ENCODE measurements around the gene GNAS-AS1. TPM values are rescaled to one million over a fixed set of nuclear protein-coding genes. Genes with fewer than 3 reads are reported as not detected.

GNAS-AS1 gene
- total and polyA plus RNA-seq, 2 of the 8 experiments (the other 6 are each of a cell fraction or from before 2014, with no cell fraction given), result 4.7 to 13.7 TPM

DNA sequence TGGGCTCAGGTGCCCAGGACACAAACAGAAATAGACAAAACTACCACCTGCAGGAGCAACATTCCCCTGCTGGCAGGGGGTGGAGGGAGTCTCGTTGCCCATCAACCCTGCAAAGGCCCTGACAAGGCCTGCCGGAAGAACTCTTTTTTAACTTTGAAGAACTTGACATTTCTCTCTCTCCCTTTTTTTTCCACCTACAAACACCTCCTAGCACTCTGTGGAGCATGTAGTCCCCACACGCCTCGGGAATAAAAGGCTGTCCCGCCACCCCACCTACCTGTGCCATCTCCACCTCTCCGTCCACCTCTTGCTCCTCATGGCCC, 54.8 kb downstream of the GNAS-AS1 start:
- Histone ChIP-seq H3K36me3 (ENCODE audit: control insufficient read depth in 2 of 4, insufficient read depth in 4 of 4, low read length in 3 of 4) (no peaks in the 10 kb centered on the region), H3K4ac (replicated peaks; ENCODE audit: insufficient read length, low read depth, low read length) (no peak overlapping the region), H3K9me3 (ENCODE audit: insufficient read depth in 2 of 2, low read depth in 1 of 2, low read length in 1 of 2) (no peaks in the 10 kb centered on the region), H3K4me2 (ENCODE audit: insufficient read depth in 1 of 2, low read depth in 2 of 2, low read length in 2 of 2) (no peak overlapping the region), H4K5ac (ENCODE audit: insufficient read length, low read depth, low read length) (no peak overlapping the region), H2BK20ac (ENCODE audit: low read length) (no peak overlapping the region), H4K20me1 (replicated peaks in 1 of 2; ENCODE audit: control insufficient read depth in 1 of 2, insufficient read depth in 2 of 2, low read length in 2 of 2) (no peaks in the 10 kb centered on the region), H3K18ac (ENCODE audit: extremely low read depth, low read length) (no peak overlapping the region), H2BK120ac (replicated peaks; ENCODE audit: low read depth, low read length) (no peak overlapping the region), H3K4me3 (ENCODE audit: extremely low read depth in 1 of 4, insufficient read depth in 2 of 4, low read depth in 3 of 4, low read length in 4 of 4) (no peak overlapping the region), H3K27me3 (replicated peaks in 1 of 4; ENCODE audit: control insufficient read depth in 3 of 4, extremely low read depth in 1 of 4, insufficient read depth in 3 of 4, low read length in 3 of 4) (no peaks in the 10 kb centered on the region), H3K79me2 (ENCODE audit: control insufficient read depth in 1 of 2, insufficient read depth in 2 of 2, low read length in 2 of 2) (no peaks in the 10 kb centered on the region), H2BK5ac (ENCODE audit: low read depth, low read length) (peak overlapping the region; percentile 75; the same call in 1 of the 2 replicates), H3K4me1 (replicated peaks in 1 of 4; ENCODE audit: control insufficient read depth in 3 of 4, insufficient read depth in 4 of 4, low read length in 3 of 4) (peaks cover 4 to 10% (median 7%) of the 10 kb centered on the region in 4 experiments; a peak in 5 of 7 replicates), H3K27ac (ENCODE audit: low read depth, low read length) (no peak overlapping the region), H2BK12ac (ENCODE audit: low read depth, low read length) (no peak overlapping the region; the same call in 1 of the 2 replicates), H3K23me2 (ENCODE audit: low read depth, low read length) (no peaks in the 10 kb centered on the region), H4K8ac (ENCODE audit: extremely low read depth, insufficient read depth, low read length) (no peak overlapping the region), H3K14ac (ENCODE audit: insufficient read length) (no peak overlapping the region), H2AFZ (ENCODE audit: low read length) (no peak overlapping the region), H2AK5ac (ENCODE audit: low read depth, low read length) (no peak overlapping the region), H3K9ac (replicated peaks in 1 of 4; ENCODE audit: extremely low read depth in 1 of 4, low read depth in 3 of 4, low read length in 3 of 4) (no peak overlapping the region), H4K91ac (replicated peaks; ENCODE audit: insufficient read length, low read length) (no peak overlapping the region), H3K23ac (ENCODE audit: insufficient read length) (no peak overlapping the region), H3K79me1 (ENCODE audit: low read depth, low read length) (no peaks in the 10 kb centered on the region), H3K56ac (replicated peaks; ENCODE audit: insufficient read length, low read depth, low read length) (no peak overlapping the region), H2BK15ac (ENCODE audit: low read length) (0 out of 2 replicates have a peak overlapping the region, but pooled peaks have one; percentile 5)
- POLR2A ChIA-PET (ENCODE audit: partially characterized antibody), result interaction anchor here (1.0 kb wide), 1 partner anchor 88 kb away, joined by 4 read pairs; no protein-coding TSS in a partner anchor
- CTCF ChIA-PET (ENCODE audit: partially characterized antibody), result no interaction called here
- 87% methylated on average over 6 of the region's 6 CpGs; no CpG with 5 or more reads in 1 of the 2 experiments for WGBS, 2 experiments (ENCODE audit: extremely low coverage in 1 of 2, insufficient coverage in 1 of 2, insufficient read length in 1 of 2, insufficient replicate concordance in 2 of 2, low coverage in 1 of 2, low lambda C conversion rate in 2 of 2, missing lambda C conversion rate in 1 of 2)
- no peak for FAIRE-seq
- no peak for DNase-seq (ENCODE audit: low read depth in 1 of 2, low spot score in 2 of 2)
